OCI-LY7 (cell line): ENCODE results near the gene SART1. TPM values are rescaled to one million over a fixed set of nuclear protein-coding genes. Genes with fewer than 3 reads are reported as not detected.

Experiments
- BruUV-seq: library from RNA; stranded (reverse); fragments of 400-500 nt; replicated peaks from 2 replicates; lab custom pipeline; 2021; lab: Mats Ljungman, UMichigan
- CTCF ChIA-PET: fragments of 300-600 bp; sonication (Branson Sonifier 250); formaldehyde crosslinking; loops from one replicate; lab custom pipeline; 2022; ENCODE audit warnings: antibody characterized with exemption; ENCODE audit not compliant: unreplicated experiment; lab: Charles Lee
- POLR2A ChIA-PET: fragments of 300-600 bp; sonication (Branson Sonifier 250); formaldehyde crosslinking; loops from one replicate; lab custom pipeline; 2022; ENCODE audit warnings: antibody characterized with exemption; lab: Charles Lee
- DNase-seq: peaks from one replicate; pipeline ENCODE4 v3.0.0-alpha.2; 2015; ENCODE audit warnings: low spot score
- H2AFZ ChIP-seq: fragments of 200-600 bp; sonication (generic), shearing (Covaris generic); 2 replicates; pipeline ENCODE4 v1.6.1; 2014; ENCODE audit warnings: mild to moderate bottlenecking, antibody characterized with exemption, low read length, moderate library complexity
- H3K27ac ChIP-seq: fragments of 200-600 bp; sonication (generic); 2 replicates; pipeline ENCODE4 v1.5.1; 2014; ENCODE audit warnings: mixed run types, low read depth, mild to moderate bottlenecking, moderate library complexity, low read length, inconsistent platforms; ENCODE audit not compliant: poor library complexity, severe bottlenecking
- H3K36me3 ChIP-seq: fragments of 200-600 bp; sonication (generic); 2 replicates; pipeline ENCODE4 v1.6.1; 2014; ENCODE audit warnings: mild to moderate bottlenecking, antibody characterized with exemption, low read length, moderate library complexity, mixed read lengths; ENCODE audit not compliant: insufficient read depth
- H3K4me1 ChIP-seq: fragments of 200-600 bp; sonication (generic); 2 replicates; pipeline ENCODE4 v1.5.1; 2014; ENCODE audit warnings: mild to moderate bottlenecking, low read length; ENCODE audit not compliant: insufficient read depth, poor library complexity, severe bottlenecking
- H3K4me2 ChIP-seq: fragments of 200-600 bp; sonication (generic); 2 replicates; pipeline ENCODE4 v1.6.1; 2014; ENCODE audit warnings: mild to moderate bottlenecking, low read length
- H3K4me3 ChIP-seq: fragments of 200-600 bp; sonication (generic); 2 replicates; pipeline ENCODE4 v1.5.1; 2014; ENCODE audit warnings: mild to moderate bottlenecking, low read depth, low read length; ENCODE audit not compliant: poor library complexity, severe bottlenecking
- H3K79me2 ChIP-seq: fragments of 200-600 bp; sonication (generic); 2 replicates; pipeline ENCODE4 v1.6.1; 2016; ENCODE audit warnings: low read depth, mild to moderate bottlenecking, low read length, moderate library complexity, mixed read lengths; ENCODE audit not compliant: insufficient read depth
- H3K9me2 ChIP-seq: fragments of 200-600 bp; sonication (generic); 2 replicates; pipeline ENCODE4 v1.6.1; 2016; ENCODE audit warnings: mild to moderate bottlenecking, low read length, mixed read lengths; ENCODE audit not compliant: insufficient read depth
- H3K9me3 ChIP-seq: fragments of 200-600 bp; sonication (generic); 2 replicates; pipeline ENCODE4 v1.6.1; 2014; ENCODE audit warnings: mild to moderate bottlenecking, mixed run types, low read length, mixed read lengths
- H4K20me1 ChIP-seq: fragments of 200-600 bp; sonication (generic); 2 replicates; pipeline ENCODE4 v1.6.1; 2014; ENCODE audit warnings: mild to moderate bottlenecking, antibody characterized with exemption, low read length, moderate library complexity, mixed read lengths; ENCODE audit not compliant: insufficient read depth
- EZH2phosphoT487 ChIP-seq: fragments of 200-600 bp; sonication (generic); IDR thresholded peaks from 2 replicates; pipeline ENCODE4 v1.6.1; 2018; ENCODE audit warnings: low read depth, borderline replicate concordance, mild to moderate bottlenecking, mixed run types, antibody characterized with exemption, low read length, moderate library complexity, mixed read lengths
- intact Hi-C: fragments of 100-400 bp; cut with micrococcal nuclease; formaldehyde crosslinking; loops from one replicate; pipeline ENCODE4 v1.10.0; 2022; ENCODE audit not compliant: unreplicated experiment
- total RNA-seq, 2 experiments: library from RNA; depleted of rRNA in 1 of 2; stranded (reverse); fragments of >200 nt in 1 of 2; shearing (Covaris generic) in 1 of 2; gene quantifications; 2 replicates each; pipeline ENCODE4 v1.2.3, GENCODE V29; 2014 to 2022
- TF ChIP-seq, protein P1 (sequence below): fragments of 200-600 bp; sonication (generic); conservative IDR thresholded peaks from 2 replicates; pipeline ENCODE4 v1.5.1; 2014; ENCODE audit warnings: mild to moderate bottlenecking, antibody characterized with exemption, low read length, moderate library complexity, mixed read lengths

Gene SART1
- total RNA-seq, 2 experiments from 2014 or later: 50.4 to 55.5 TPM

DNA sequence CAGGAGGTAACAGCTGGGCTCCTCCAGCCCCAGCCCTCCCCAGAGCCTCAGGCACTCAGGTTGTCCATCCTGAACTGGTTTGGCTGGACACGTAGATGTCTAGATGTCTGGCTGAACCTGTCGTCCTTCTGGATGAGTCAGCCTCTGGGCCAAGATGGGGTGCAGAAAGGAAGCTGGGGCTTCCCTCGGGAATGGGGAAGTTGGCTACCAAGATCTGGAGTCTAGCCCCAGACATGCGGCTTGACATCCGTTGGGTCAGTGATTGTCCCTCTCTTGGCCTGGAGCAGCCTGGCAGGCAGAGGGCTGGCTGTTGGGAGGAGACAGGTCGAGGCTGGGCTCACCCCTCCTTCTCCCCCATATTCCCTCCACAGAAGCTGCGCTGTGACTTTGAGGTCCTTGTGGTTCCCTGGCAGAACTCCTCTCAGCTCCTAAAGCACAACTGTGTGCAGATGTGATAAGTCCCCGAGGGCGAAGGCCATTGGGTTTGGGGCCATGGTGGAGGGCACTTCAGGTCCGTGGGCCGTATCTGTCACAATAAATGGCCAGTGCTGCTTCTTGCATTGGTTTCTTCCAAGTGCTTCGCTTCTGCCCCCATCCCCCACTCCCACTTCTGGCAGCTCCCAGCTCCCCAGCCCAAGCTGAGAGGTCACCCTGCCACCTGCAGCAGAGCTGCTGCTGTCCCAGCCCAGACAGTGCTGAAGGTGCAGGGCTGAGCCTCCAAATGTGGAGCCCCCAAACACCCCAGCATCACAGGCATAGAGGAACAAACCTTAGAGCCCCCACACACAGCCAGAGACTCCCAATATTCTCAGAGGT lies 51.6 kb downstream of the SART1 start:
- H3K36me3 ChIP-seq: no peaks in the 10 kb centered on the region
- H3K4me2 ChIP-seq: no peak overlapping the region
- no peaks in the 10 kb centered on the region for H3K79me2 ChIP-seq
- intact Hi-C loops: no loop called here
- no peaks in the 10 kb centered on the region for H3K9me3 ChIP-seq
- CTCF ChIA-PET: no interaction called here
- TF ChIP-seq, protein P1, sequence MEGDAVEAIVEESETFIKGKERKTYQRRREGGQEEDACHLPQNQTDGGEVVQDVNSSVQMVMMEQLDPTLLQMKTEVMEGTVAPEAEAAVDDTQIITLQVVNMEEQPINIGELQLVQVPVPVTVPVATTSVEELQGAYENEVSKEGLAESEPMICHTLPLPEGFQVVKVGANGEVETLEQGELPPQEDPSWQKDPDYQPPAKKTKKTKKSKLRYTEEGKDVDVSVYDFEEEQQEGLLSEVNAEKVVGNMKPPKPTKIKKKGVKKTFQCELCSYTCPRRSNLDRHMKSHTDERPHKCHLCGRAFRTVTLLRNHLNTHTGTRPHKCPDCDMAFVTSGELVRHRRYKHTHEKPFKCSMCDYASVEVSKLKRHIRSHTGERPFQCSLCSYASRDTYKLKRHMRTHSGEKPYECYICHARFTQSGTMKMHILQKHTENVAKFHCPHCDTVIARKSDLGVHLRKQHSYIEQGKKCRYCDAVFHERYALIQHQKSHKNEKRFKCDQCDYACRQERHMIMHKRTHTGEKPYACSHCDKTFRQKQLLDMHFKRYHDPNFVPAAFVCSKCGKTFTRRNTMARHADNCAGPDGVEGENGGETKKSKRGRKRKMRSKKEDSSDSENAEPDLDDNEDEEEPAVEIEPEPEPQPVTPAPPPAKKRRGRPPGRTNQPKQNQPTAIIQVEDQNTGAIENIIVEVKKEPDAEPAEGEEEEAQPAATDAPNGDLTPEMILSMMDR: no peak
- no peak for TF ChIP-seq EZH2phosphoT487
- BruUV-seq: no TSS peak
- no peak overlapping the region for H3K4me3 ChIP-seq
- DNase-seq: no peak
- POLR2A ChIA-PET: no interaction called here
- H4K20me1 ChIP-seq: no peaks in the 10 kb centered on the region
- no peaks in the 10 kb centered on the region for H3K9me2 ChIP-seq
- H3K27ac ChIP-seq: no peak overlapping the region
- H2AFZ ChIP-seq: no peak overlapping the region
- H3K4me1 ChIP-seq: no peaks in the 10 kb centered on the region

- Histone ChIP-seq H3K4me2 (no peak overlapping the region), H3K9me3 (no peaks in the 10 kb centered on the region), H3K36me3 (no peaks in the 10 kb centered on the region), H3K9me2 (no peaks in the 10 kb centered on the region), H3K27ac (no peak overlapping the region), H3K4me3 (no peak overlapping the region), H4K20me1 (no peaks in the 10 kb centered on the region), H2AFZ (no peak overlapping the region), H3K79me2 (no peaks in the 10 kb centered on the region), H3K4me1 (no peaks in the 10 kb centered on the region)
- BruUV-seq: no TSS peak
- CTCF ChIA-PET: no interaction called here
- POLR2A ChIA-PET: no interaction called here
- no peak for DNase-seq
- no peak for TF ChIP-seq EZH2phosphoT487
- TF ChIP-seq, protein P1: no peak
- intact Hi-C loops: no loop called here
Measured at GRCh38 chr11:66013762-66014100, 52.2 kb downstream of the SART1 start.

DNA sequence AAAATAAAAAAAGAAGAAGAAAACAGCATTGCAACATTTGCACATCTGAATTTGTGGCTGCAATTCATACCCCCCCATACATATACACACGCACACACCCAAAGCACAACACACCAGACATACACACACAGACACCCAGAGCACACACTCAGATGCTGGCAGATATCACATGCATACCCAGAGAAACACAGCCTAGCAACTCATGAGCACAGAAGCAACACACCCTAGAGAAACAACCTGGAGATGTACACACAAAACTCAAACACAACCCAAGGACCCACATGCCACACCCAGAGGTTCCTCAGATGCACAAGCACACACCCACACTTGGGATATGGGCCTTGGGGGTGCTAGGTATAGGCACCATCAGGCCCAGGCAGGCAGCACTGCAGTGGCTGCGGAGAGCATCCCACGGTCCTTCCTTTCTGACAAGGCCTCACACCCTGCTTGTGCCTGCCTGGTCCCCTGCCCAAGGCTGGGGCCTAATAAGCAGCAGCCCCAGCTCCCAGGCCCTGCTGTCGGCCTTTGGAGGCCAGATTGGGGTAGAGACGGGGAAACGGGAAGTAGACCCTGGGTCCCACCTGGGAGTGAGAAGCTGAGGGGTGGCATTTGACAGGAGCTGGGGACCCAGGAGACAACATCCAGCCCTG lies 53.4 kb downstream of the SART1 start:
- TF ChIP-seq, protein P1: no peak
- no peaks in the 10 kb centered on the region for H3K36me3 ChIP-seq
- H3K27ac ChIP-seq: no peak overlapping the region
- intact Hi-C loops: no loop called here
- H4K20me1 ChIP-seq: no peaks in the 10 kb centered on the region
- H3K9me2 ChIP-seq: no peaks in the 10 kb centered on the region
- no TSS peak for BruUV-seq
- no peaks in the 10 kb centered on the region for H3K9me3 ChIP-seq
- no peak for DNase-seq
- no peak overlapping the region for H2AFZ ChIP-seq
- H3K4me1 ChIP-seq: no peaks in the 10 kb centered on the region
- CTCF ChIA-PET: no interaction called here
- no peak overlapping the region for H3K4me3 ChIP-seq
- POLR2A ChIA-PET: interaction anchor here (0.6 kb wide), 1 partner anchor 193 kb away, joined by 4 read pairs; no protein-coding TSS in a partner anchor
- H3K79me2 ChIP-seq: no peaks in the 10 kb centered on the region
- H3K4me2 ChIP-seq: no peak overlapping the region
